RWPE1 (cell line): ENCODE measurements around the gene FLNC.

Experiments
- CTCF ChIA-PET: fragments of 350-600 bp; sonication (Branson Sonifier 250); formaldehyde crosslinking; extraction: SDS; loops from one replicate; lab custom pipeline; 2021; lab: Yijun Ruan, JAX
- POLR2A ChIA-PET: fragments of 400-600 bp; formaldehyde crosslinking; extraction: SDS; loops from one replicate; lab custom pipeline; 2020; ENCODE audit warnings: antibody characterized with exemption; ENCODE audit not compliant: low non-redundant PET; lab: Yijun Ruan, JAX
- DNase-seq: peaks from one replicate; pipeline ENCODE4 v3.0.0; 2012; ENCODE audit warnings: low spot score
- H3K27ac ChIP-seq: fragments of 450-650 bp; 2 replicates; pipeline ENCODE4 v1.5.1; 2017
- TF ChIP-seq, protein P1 (sequence below): fragments of 450-650 bp; conservative IDR thresholded peaks from 2 replicates; pipeline ENCODE4 v1.5.1; 2017; ENCODE audit warnings: low read depth, mild to moderate bottlenecking

Gene FLNC

GRCh38 chr7:128833946-128834325 is 3.7 kb downstream of the FLNC start:
- no peak overlapping the region for H3K27ac ChIP-seq
- CTCF ChIA-PET = no interaction called here
- TF ChIP-seq, protein P1, sequence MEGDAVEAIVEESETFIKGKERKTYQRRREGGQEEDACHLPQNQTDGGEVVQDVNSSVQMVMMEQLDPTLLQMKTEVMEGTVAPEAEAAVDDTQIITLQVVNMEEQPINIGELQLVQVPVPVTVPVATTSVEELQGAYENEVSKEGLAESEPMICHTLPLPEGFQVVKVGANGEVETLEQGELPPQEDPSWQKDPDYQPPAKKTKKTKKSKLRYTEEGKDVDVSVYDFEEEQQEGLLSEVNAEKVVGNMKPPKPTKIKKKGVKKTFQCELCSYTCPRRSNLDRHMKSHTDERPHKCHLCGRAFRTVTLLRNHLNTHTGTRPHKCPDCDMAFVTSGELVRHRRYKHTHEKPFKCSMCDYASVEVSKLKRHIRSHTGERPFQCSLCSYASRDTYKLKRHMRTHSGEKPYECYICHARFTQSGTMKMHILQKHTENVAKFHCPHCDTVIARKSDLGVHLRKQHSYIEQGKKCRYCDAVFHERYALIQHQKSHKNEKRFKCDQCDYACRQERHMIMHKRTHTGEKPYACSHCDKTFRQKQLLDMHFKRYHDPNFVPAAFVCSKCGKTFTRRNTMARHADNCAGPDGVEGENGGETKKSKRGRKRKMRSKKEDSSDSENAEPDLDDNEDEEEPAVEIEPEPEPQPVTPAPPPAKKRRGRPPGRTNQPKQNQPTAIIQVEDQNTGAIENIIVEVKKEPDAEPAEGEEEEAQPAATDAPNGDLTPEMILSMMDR = no peak
- DNase-seq = no peak
- POLR2A ChIA-PET = no interaction called here

- H3K27ac ChIP-seq = no peak overlapping the region
- CTCF ChIA-PET = no interaction called here
- POLR2A ChIA-PET = no interaction called here
- TF ChIP-seq, protein P1 = no peak
- DNase-seq = no peak
These were observed 5.1 kb downstream of the FLNC start for GRCh38 chr7:128835231-128835751.

- ChIA-PET CTCF (interaction anchor here (0.6 kb wide), 1 partner anchor 111 kb away, joined by 3 read pairs; no protein-coding TSS in a partner anchor), POLR2A (no interaction called here)
- TF ChIP-seq, protein P1 = no peak
- H3K27ac ChIP-seq = no peak overlapping the region
- DNase-seq = no peak
These were observed 5.8 kb downstream of the FLNC start for GRCh38 chr7:128835790-128836641.

DNA sequence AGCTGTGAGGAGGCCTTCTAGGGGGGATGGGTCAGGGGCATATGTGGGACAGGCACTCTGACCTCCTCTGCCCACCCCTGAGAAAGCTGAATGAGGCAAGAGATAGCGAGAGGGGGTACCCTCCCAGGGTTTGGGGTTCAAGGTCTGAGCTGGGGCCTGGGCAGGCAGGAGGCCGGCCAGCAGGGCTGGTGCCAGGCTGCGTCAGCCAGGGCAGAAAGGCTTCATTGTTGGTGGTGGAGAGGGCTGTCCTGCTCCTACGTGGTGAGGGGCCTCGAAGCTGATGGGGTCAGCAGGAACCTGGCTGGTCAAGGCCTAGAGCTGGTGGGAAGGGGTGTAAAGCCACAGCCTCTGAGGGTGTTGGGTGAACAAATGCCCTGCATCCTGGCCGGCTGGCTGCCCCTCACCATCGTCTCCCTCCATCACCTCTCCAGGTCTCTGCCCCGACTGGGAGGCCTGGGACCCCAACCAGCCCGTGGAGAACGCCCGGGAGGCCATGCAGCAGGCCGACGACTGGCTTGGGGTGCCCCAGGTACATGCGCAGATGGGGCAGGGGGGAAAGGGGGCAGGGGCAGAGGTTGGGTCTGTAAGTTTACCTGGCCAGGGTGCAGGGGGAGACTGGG is 6.6 kb downstream of the FLNC start:
- no peak for DNase-seq
- H3K27ac ChIP-seq = no peak overlapping the region
- ChIA-PET CTCF (interaction anchor here (0.6 kb wide), 1 partner anchor 9 kb away, joined by 3 read pairs; no protein-coding TSS in a partner anchor), POLR2A (no interaction called here)
- TF ChIP-seq, protein P1 = no peak

GRCh38 chr7:128837521-128837921 is 7.3 kb downstream of the FLNC start:
- H3K27ac ChIP-seq = no peak overlapping the region
- no peak for DNase-seq
- TF ChIP-seq, protein P1 = no peak
- ChIA-PET CTCF (interaction anchor here (0.6 kb wide), 1 partner anchor 10 kb away, joined by 3 read pairs; no protein-coding TSS in a partner anchor), POLR2A (no interaction called here)

- no peak overlapping the region for H3K27ac ChIP-seq
- ChIA-PET POLR2A (no interaction called here), CTCF (no interaction called here)
- TF ChIP-seq, protein P1 = no peak
- no peak for DNase-seq
These were observed 8.0 kb downstream of the FLNC start for GRCh38 chr7:128838109-128838779.
